Keratinocyte (primary cell): ENCODE measurements around the gene CISTR. TPM values are rescaled to one million over a fixed set of nuclear protein-coding genes. Genes with fewer than 3 reads are reported as not detected.
A peak's percentile ranks its signal among the peaks of the same experiment; 100 is the strongest.

Experiments used
- DNase-seq: peaks from one replicate; pipeline ENCODE4 v3.0.0-alpha.2; 2011; ENCODE audit warnings: low read depth, missing footprints, low spot score
- FAIRE-seq: peaks from 2 replicates; lab custom pipeline; 2011; peaks lifted over from hg19 to GRCh38; lab: Jason Lieb, UNC
- H2AFZ ChIP-seq: 2 replicates; pipeline ENCODE4 v1.6.0; 2012; ENCODE audit warnings: low read length, control low read depth, inconsistent platforms; ENCODE audit not compliant: control insufficient read depth
- H3K27ac ChIP-seq: 2 replicates; pipeline ENCODE4 v1.5.1; 2011; ENCODE audit warnings: low read length; ENCODE audit not compliant: control insufficient read depth, insufficient read depth
- H3K27me3 ChIP-seq: 3 replicates; pipeline ENCODE4 v1.6.0; 2011; ENCODE audit warnings: low read length; ENCODE audit not compliant: control insufficient read depth, insufficient read depth; ENCODE audit errors: extremely low read depth
- H3K36me3 ChIP-seq, 2 experiments: 2 replicates in 1 of 2; 3 replicates in 1 of 2; pipeline ENCODE4 v1.5.1; 2011; ENCODE audit warnings: low read length in 2 of 2, mild to moderate bottlenecking in 1 of 2; ENCODE audit not compliant: control insufficient read depth in 2 of 2, insufficient read depth in 2 of 2; ENCODE audit errors: extremely low read depth in 1 of 2
- H3K4me1 ChIP-seq: 3 replicates; pipeline ENCODE4 v1.5.1; 2011; ENCODE audit warnings: low read length; ENCODE audit not compliant: control insufficient read depth, insufficient read depth; ENCODE audit errors: extremely low read depth
- H3K4me2 ChIP-seq: 3 replicates; pipeline ENCODE4 v1.6.0; 2011; ENCODE audit warnings: low read depth, low read length; ENCODE audit not compliant: control insufficient read depth, insufficient read depth; ENCODE audit errors: extremely low read depth
- H3K4me3 ChIP-seq, 3 experiments: fragments of 200-600 bp in 1 of 3; sonication (generic) in 1 of 3; 2 replicates in 2 of 3; 3 replicates in 1 of 3; pipeline ENCODE4 v1.5.1; 2011 to 2016; ENCODE audit warnings: low read length in 3 of 3, mild to moderate bottlenecking in 3 of 3, control low read depth in 2 of 3, inconsistent platforms in 1 of 3, low read depth in 1 of 3, mixed read lengths in 1 of 3, mixed run types in 1 of 3, moderate library complexity in 1 of 3; ENCODE audit not compliant: control insufficient read depth in 2 of 3, insufficient read depth in 2 of 3; ENCODE audit errors: extremely low read depth in 1 of 3
- H3K79me2 ChIP-seq: 2 replicates; pipeline ENCODE4 v1.6.0; 2012; ENCODE audit warnings: low read length; ENCODE audit not compliant: control insufficient read depth, insufficient read depth
- H3K9ac ChIP-seq: 3 replicates; pipeline ENCODE4 v1.6.0; 2011; ENCODE audit warnings: low read length; ENCODE audit not compliant: control insufficient read depth, insufficient read depth; ENCODE audit errors: extremely low read depth
- H3K9me1 ChIP-seq: 3 replicates; pipeline ENCODE4 v1.6.0; 2011; ENCODE audit warnings: low read length; ENCODE audit not compliant: control insufficient read depth, insufficient read depth; ENCODE audit errors: extremely low read depth
- H3K9me3 ChIP-seq: 2 replicates; pipeline ENCODE4 v1.5.1; 2012; ENCODE audit warnings: low read depth, low read length; ENCODE audit not compliant: control insufficient read depth
- H4K20me1 ChIP-seq: 3 replicates; pipeline ENCODE4 v1.6.0; 2011; ENCODE audit warnings: low read length; ENCODE audit not compliant: control insufficient read depth, insufficient read depth; ENCODE audit errors: extremely low read depth
- EZH2 ChIP-seq: IDR thresholded peaks from one replicate; pipeline ENCODE4 v1.6.1; 2012; ENCODE audit warnings: inconsistent platforms, mild to moderate bottlenecking, low read length, moderate library complexity
- dilution Hi-C: fragments of 300-500 bp; cut with MboI; formaldehyde crosslinking; loops from one replicate; pipeline ENCODE4 v1.7.0; 2020; ENCODE audit warnings: low sequenced_read_pairs; ENCODE audit not compliant: extremely low pct_ligation_motif_present
- polyA plus RNA-seq, 5 experiments: library from polyadenylated mRNA; depleted of rRNA in 3 of 5; stranded (reverse) in 3 of 5; stranded (forward) in 1 of 5; unstranded in 1 of 5; fragments of >200 nt; gene quantifications; 1 replicate in 1 of 5; 2 replicates in 3 of 5; 3 replicates in 1 of 5; pipeline versions ENCODE4 v1.2.1 to v1.2.3, GENCODE V29; 2011 to 2012; ENCODE audit warnings: missing spikeins in 2 of 5, low read depth in 1 of 5, low replicate concordance in 1 of 5
- TF ChIP-seq, protein P1 (sequence below), 3 experiments: IDR thresholded peaks in 1 of 3; conservative IDR thresholded peaks in 1 of 3; optimal IDR thresholded peaks in 1 of 3; 2 replicates in 2 of 3; 3 replicates in 1 of 3; pipeline versions ENCODE3 to v1.5.1; 2011; ENCODE audit warnings: low read length in 3 of 3, mild to moderate bottlenecking in 3 of 3, moderate library complexity in 2 of 3, control low read depth in 1 of 3, inconsistent platforms in 1 of 3; ENCODE audit not compliant: insufficient read depth in 2 of 3; ENCODE audit errors: extremely low read depth in 1 of 3

CISTR gene
- polyA plus RNA-seq, 1 donor (not counting 4 experiments of a cell fraction or from before 2014, with no cell fraction given) = not detected

DNA sequence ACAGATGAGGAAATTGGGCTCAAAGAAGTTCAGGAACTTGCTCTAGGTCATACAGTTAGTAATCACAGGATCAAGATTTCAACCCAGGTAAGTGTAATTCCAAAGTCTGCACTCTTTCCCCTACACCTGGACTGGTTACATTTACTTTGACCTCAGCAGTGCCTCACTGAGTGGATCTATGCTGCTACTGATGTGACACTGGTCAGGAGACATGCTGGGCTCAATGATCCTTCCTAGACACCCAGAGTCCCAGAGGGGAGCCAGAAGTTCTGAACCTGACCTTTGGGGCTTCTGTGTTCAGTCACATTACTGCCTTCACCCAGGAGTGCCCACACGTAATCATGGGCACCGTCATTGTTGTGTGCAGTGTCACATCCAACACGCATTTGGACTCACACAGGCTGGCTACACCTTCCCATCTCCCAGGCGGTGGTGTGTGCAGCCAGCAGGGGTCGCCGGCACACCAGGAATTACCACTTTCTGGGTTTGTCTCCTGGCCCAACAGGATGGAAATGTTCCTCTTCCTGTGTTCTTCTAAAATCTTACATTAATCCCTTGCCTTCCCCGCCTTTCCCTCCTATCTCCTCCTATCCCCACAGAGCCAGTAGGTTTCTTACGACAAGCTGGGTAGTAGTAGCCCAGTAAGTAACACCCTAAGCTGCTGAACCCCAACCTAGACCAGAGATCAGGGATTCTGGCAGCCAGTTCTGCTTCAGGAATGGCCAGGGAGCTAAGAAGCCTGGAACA is 50.1 kb downstream of the CISTR start:
- Histone ChIP-seq H3K9ac (no peak overlapping the region), H2AFZ (peak overlapping the region; percentile 83), H3K9me3 (no peaks in the 10 kb centered on the region), H3K27ac (no peak overlapping the region), H3K27me3 (peaks cover 15% of the 10 kb centered on the region), H3K9me1 (no peaks in the 10 kb centered on the region), H3K4me1 (peaks cover 8% of the 10 kb centered on the region), H3K4me3 (no peak overlapping the region), H3K36me3 (no peaks in the 10 kb centered on the region), H4K20me1 (no peaks in the 10 kb centered on the region), H3K4me2 (no peak overlapping the region), H3K79me2 (no peaks in the 10 kb centered on the region)
- TF ChIP-seq, protein P1, sequence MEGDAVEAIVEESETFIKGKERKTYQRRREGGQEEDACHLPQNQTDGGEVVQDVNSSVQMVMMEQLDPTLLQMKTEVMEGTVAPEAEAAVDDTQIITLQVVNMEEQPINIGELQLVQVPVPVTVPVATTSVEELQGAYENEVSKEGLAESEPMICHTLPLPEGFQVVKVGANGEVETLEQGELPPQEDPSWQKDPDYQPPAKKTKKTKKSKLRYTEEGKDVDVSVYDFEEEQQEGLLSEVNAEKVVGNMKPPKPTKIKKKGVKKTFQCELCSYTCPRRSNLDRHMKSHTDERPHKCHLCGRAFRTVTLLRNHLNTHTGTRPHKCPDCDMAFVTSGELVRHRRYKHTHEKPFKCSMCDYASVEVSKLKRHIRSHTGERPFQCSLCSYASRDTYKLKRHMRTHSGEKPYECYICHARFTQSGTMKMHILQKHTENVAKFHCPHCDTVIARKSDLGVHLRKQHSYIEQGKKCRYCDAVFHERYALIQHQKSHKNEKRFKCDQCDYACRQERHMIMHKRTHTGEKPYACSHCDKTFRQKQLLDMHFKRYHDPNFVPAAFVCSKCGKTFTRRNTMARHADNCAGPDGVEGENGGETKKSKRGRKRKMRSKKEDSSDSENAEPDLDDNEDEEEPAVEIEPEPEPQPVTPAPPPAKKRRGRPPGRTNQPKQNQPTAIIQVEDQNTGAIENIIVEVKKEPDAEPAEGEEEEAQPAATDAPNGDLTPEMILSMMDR (optimal IDR thresholded peaks at IDR 0.05 in 1 of 3, IDR thresholded peaks at IDR 0.05 in 1 of 3, conservative IDR thresholded peaks at IDR 0.05 in 1 of 3; ENCODE audit: extremely low read depth in 1 of 3, insufficient read depth in 2 of 3, low read length in 3 of 3) = peak; percentile 95 to 100 (median 99)
- TF ChIP-seq EZH2 = no peak
- DNase-seq = no peak
- FAIRE-seq = peak; percentile 48
- dilution Hi-C loops = no loop called here

DNA sequence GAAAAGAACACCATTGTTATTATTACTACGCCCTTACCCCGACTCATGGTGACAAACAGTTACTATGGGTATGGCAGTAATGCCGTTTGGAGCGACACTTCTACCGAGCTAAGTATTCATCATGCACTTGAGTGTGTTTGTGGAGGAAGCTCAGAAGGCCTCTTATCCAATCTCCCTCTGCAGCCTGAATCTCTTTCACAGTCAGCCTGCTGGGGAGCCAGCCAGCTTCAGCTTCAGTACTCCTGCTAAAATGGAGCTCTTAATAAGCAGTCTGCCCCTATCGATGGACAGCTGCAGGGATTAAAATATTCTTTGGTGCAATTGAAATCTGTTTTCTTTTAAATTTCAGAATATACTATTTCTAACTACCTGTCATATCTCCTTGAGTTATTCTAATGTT is 51.2 kb downstream of the CISTR start:
- no peak for TF ChIP-seq EZH2
- TF ChIP-seq, protein P1 (optimal IDR thresholded peaks at IDR 0.05 in 1 of 3, IDR thresholded peaks at IDR 0.05 in 1 of 3, conservative IDR thresholded peaks at IDR 0.05 in 1 of 3; ENCODE audit: extremely low read depth in 1 of 3, insufficient read depth in 2 of 3, low read length in 3 of 3) = no peak
- no peaks in the 10 kb centered on the region for H3K9me1 ChIP-seq
- FAIRE-seq (no peak), DNase-seq (no peak)
- H2AFZ ChIP-seq = no peak overlapping the region
- no peak overlapping the region for H3K4me2 ChIP-seq
- H3K4me3 ChIP-seq = no peak overlapping the region
- no peaks in the 10 kb centered on the region for H3K79me2 ChIP-seq
- H3K4me1 ChIP-seq = peaks cover 18% of the 10 kb centered on the region
- no peaks in the 10 kb centered on the region for H3K36me3 ChIP-seq
- dilution Hi-C loops = no loop called here
- no peak overlapping the region for H3K27ac ChIP-seq
- no peaks in the 10 kb centered on the region for H4K20me1 ChIP-seq
- H3K27me3 ChIP-seq = peaks cover 15% of the 10 kb centered on the region
- no peaks in the 10 kb centered on the region for H3K9me3 ChIP-seq
- no peak overlapping the region for H3K9ac ChIP-seq
